ENCODE data around the gene WFDC1. TPM values are rescaled to one million over a fixed set of nuclear protein-coding genes. Genes with fewer than 3 reads are reported as not detected.

Gene WFDC1
- polyA plus RNA-seq, 1 of the 3 experiments (the other 2 are of a cell fraction): 0.03 TPM

DNA sequence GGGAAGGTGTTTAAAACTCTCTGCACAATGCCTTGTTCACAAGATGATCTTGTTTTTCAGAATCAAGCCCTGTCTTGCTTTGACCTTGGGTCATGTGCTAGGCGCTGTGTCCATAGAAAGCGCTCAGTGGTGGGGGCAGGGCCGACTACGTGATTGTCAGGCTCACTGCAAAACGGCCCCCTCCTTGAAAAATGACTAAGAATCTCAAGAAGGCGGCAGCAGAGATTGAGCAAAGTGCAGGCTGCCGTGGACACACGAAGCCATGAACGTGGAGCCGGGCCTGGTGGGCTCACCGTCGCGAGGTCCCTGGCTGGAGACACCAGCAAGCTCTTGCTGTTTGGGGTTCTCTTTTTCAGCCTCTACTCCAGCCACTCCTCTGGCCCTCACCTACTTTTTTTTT is 83.9 kb downstream of the WFDC1 start:
- Histone ChIP-seq H3K27me3 (ENCODE audit: insufficient read depth) (peaks cover 40% of the 10 kb centered on the region; the same call in 1 of the 2 replicates), H3K9ac (no peak overlapping the region), H2AFZ (ENCODE audit: low read depth) (no peak overlapping the region), H3F3A (replicated peaks; ENCODE audit: insufficient read depth) (no peaks in the 10 kb centered on the region), H3K27ac (ENCODE audit: low read depth in 2 of 2, low read length in 1 of 2) (no peak overlapping the region), H4K20me1 (ENCODE audit: insufficient read depth) (no peaks in the 10 kb centered on the region), H3K36me3 (replicated peaks in 1 of 2; ENCODE audit: control insufficient read depth in 1 of 2, insufficient read depth in 2 of 2, low read length in 1 of 2) (no peaks in the 10 kb centered on the region), H3K4me2 (no peak overlapping the region), H3K4me3 (ENCODE audit: low read depth in 2 of 2, low read length in 1 of 2) (no peak overlapping the region), H3K9me2 (no peaks in the 10 kb centered on the region), H3K9me3 (no peaks in the 10 kb centered on the region), H3K79me2 (ENCODE audit: insufficient read depth) (no peaks in the 10 kb centered on the region), H3K4me1 (ENCODE audit: control insufficient read depth in 1 of 2, insufficient read depth in 2 of 2, low read depth in 1 of 2, low read length in 1 of 2) (no peaks in the 10 kb centered on the region)
- ChIA-PET CTCF (interaction anchor here (0.6 kb wide), 1 partner anchor 106 kb away, joined by 3 read pairs; no protein-coding TSS in a partner anchor), POLR2A (no interaction called here)
- TF ChIP-seq POLR2AphosphoS5 (IDR thresholded peaks at IDR 0.05; ENCODE audit: low read depth, low read length): no peak
- TF ChIP-seq EZH2phosphoT487 (IDR thresholded peaks at IDR 0.05; ENCODE audit: borderline replicate concordance, low read depth): no peak
- no peak for TF ChIP-seq RFX5 (IDR thresholded peaks at IDR 0.05; ENCODE audit: low read length)
- no peak for TF ChIP-seq FOXM1 (IDR thresholded peaks at IDR 0.05; ENCODE audit: low read depth)
- TF ChIP-seq, protein P1, sequence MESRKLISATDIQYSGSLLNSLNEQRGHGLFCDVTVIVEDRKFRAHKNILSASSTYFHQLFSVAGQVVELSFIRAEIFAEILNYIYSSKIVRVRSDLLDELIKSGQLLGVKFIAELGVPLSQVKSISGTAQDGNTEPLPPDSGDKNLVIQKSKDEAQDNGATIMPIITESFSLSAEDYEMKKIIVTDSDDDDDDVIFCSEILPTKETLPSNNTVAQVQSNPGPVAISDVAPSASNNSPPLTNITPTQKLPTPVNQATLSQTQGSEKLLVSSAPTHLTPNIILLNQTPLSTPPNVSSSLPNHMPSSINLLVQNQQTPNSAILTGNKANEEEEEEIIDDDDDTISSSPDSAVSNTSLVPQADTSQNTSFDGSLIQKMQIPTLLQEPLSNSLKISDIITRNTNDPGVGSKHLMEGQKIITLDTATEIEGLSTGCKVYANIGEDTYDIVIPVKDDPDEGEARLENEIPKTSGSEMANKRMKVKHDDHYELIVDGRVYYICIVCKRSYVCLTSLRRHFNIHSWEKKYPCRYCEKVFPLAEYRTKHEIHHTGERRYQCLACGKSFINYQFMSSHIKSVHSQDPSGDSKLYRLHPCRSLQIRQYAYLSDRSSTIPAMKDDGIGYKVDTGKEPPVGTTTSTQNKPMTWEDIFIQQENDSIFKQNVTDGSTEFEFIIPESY (IDR thresholded peaks at IDR 0.05; ENCODE audit: borderline replicate concordance, low read depth): no peak
- TF ChIP-seq FOXJ3 (CRISPR knock-in tag; IDR thresholded peaks at IDR 0.05): no peak
- TF ChIP-seq TCF12 (IDR thresholded peaks at IDR 0.05): no peak
- no peak for DNase-seq
- 68% methylated on average over 10 of the region's 13 CpGs for WGBS (ENCODE audit: low lambda C conversion rate)

DNA sequence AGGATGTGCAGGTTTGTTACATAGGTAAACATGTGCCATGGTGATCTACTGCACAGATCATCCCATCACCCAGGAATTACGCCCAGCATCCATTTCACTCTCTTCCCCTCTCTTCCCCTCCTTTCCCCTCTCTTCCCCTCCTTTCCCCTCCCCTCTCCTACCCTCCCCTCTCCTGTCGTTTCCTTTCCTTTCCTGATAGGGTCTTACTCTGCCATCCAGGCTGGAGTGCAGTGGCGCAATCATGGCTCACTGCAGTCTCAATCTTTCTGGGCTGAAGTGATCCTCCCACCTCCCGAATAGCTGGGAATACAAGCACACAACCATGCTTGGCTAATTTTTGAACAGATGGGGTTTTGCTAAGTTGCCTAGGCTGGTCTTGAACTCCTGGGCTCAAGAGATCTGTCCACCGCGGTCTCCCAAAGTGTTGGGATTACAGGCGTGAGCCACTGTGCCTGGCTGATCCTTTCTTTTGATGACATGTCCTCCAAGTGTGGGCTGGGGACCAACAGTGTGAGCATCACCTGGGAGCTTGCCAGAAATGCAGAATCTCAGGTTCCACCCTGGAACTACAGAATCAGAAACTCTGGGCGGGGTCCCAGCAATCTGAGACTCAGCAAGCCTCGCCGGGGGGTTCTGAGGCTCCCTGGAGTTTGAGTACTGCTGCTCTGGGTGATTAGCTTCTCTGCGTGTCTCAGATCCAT is 84.5 kb downstream of the WFDC1 start:
- ChIA-PET CTCF (interaction anchor here (0.6 kb wide), 1 partner anchor 105 kb away, joined by 3 read pairs; no protein-coding TSS in a partner anchor), POLR2A (no interaction called here)
- H2AFZ ChIP-seq (ENCODE audit: low read depth): no peak overlapping the region
- no peak overlapping the region for H3K4me2 ChIP-seq
- 24% methylated on average over 11 of the region's 11 CpGs for WGBS (ENCODE audit: low lambda C conversion rate)
- H3K27me3 ChIP-seq (ENCODE audit: insufficient read depth): peaks cover 38% of the 10 kb centered on the region; the same call in 1 of the 2 replicates
- no peaks in the 10 kb centered on the region for H3K79me2 ChIP-seq (ENCODE audit: insufficient read depth)
- TF ChIP-seq TCF12 (IDR thresholded peaks at IDR 0.05) (no peak), FOXJ3 (CRISPR knock-in tag; IDR thresholded peaks at IDR 0.05) (no peak), FOSL2 (IDR thresholded peaks at IDR 0.05; ENCODE audit: borderline replicate concordance, low read depth) (no peak), GATA2 (CRISPR knock-in tag; IDR thresholded peaks at IDR 0.05) (no peak), NRF1 (IDR thresholded peaks at IDR 0.05; ENCODE audit: low read depth, low read length) (no peak), MEF2A (IDR thresholded peaks at IDR 0.05; ENCODE audit: borderline replicate concordance, low read depth) (no peak), RCOR1 (IDR thresholded peaks at IDR 0.05; ENCODE audit: low read length) (no peak), GABPA (IDR thresholded peaks at IDR 0.05; ENCODE audit: low read depth) (no peak)
- TF ChIP-seq, protein P2, sequence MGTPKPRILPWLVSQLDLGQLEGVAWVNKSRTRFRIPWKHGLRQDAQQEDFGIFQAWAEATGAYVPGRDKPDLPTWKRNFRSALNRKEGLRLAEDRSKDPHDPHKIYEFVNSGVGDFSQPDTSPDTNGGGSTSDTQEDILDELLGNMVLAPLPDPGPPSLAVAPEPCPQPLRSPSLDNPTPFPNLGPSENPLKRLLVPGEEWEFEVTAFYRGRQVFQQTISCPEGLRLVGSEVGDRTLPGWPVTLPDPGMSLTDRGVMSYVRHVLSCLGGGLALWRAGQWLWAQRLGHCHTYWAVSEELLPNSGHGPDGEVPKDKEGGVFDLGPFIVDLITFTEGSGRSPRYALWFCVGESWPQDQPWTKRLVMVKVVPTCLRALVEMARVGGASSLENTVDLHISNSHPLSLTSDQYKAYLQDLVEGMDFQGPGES (IDR thresholded peaks at IDR 0.05; ENCODE audit: low read depth, low read length): no peak
- TF ChIP-seq, protein P3, sequence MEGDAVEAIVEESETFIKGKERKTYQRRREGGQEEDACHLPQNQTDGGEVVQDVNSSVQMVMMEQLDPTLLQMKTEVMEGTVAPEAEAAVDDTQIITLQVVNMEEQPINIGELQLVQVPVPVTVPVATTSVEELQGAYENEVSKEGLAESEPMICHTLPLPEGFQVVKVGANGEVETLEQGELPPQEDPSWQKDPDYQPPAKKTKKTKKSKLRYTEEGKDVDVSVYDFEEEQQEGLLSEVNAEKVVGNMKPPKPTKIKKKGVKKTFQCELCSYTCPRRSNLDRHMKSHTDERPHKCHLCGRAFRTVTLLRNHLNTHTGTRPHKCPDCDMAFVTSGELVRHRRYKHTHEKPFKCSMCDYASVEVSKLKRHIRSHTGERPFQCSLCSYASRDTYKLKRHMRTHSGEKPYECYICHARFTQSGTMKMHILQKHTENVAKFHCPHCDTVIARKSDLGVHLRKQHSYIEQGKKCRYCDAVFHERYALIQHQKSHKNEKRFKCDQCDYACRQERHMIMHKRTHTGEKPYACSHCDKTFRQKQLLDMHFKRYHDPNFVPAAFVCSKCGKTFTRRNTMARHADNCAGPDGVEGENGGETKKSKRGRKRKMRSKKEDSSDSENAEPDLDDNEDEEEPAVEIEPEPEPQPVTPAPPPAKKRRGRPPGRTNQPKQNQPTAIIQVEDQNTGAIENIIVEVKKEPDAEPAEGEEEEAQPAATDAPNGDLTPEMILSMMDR (IDR thresholded peaks at IDR 0.05): no peak
- TF ChIP-seq, protein P1 (IDR thresholded peaks at IDR 0.05; ENCODE audit: borderline replicate concordance, low read depth): no peak
- TF ChIP-seq, protein P4, sequence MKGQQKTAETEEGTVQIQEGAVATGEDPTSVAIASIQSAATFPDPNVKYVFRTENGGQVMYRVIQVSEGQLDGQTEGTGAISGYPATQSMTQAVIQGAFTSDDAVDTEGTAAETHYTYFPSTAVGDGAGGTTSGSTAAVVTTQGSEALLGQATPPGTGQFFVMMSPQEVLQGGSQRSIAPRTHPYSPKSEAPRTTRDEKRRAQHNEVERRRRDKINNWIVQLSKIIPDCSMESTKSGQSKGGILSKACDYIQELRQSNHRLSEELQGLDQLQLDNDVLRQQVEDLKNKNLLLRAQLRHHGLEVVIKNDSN (IDR thresholded peaks at IDR 0.05; ENCODE audit: borderline replicate concordance, low read depth): no peak
- no peaks in the 10 kb centered on the region for H3F3A ChIP-seq (replicated peaks; ENCODE audit: insufficient read depth)
- no peak overlapping the region for H3K4me3 ChIP-seq (ENCODE audit: low read depth in 2 of 2, low read length in 1 of 2)
- no peak for DNase-seq
- no peaks in the 10 kb centered on the region for H3K4me1 ChIP-seq (ENCODE audit: control insufficient read depth in 1 of 2, insufficient read depth in 2 of 2, low read depth in 1 of 2, low read length in 1 of 2)
- H3K9me2 ChIP-seq: no peaks in the 10 kb centered on the region
- H3K9me3 ChIP-seq: no peaks in the 10 kb centered on the region
- no peaks in the 10 kb centered on the region for H3K36me3 ChIP-seq (replicated peaks in 1 of 2; ENCODE audit: control insufficient read depth in 1 of 2, insufficient read depth in 2 of 2, low read length in 1 of 2)
- H4K20me1 ChIP-seq (ENCODE audit: insufficient read depth): no peaks in the 10 kb centered on the region
- no peak overlapping the region for H3K27ac ChIP-seq (ENCODE audit: low read depth in 2 of 2, low read length in 1 of 2)
- H3K9ac ChIP-seq: no peak overlapping the region
